GM19023 (cell line): Measurements from ENCODE around the gene SLC26A11.

Source experiments
- ATAC-seq: cut with Tn5 transposase; IDR thresholded peaks from one replicate; pipeline ENCODE4 v1.9.1; 2021; ENCODE audit warnings: mild to moderate bottlenecking, moderate library complexity; ENCODE audit not compliant: unreplicated experiment

The SLC26A11 gene

GRCh38 chr17:80277751-80278671 is 57.8 kb downstream of the SLC26A11 start:
- ATAC-seq: no peak

DNA sequence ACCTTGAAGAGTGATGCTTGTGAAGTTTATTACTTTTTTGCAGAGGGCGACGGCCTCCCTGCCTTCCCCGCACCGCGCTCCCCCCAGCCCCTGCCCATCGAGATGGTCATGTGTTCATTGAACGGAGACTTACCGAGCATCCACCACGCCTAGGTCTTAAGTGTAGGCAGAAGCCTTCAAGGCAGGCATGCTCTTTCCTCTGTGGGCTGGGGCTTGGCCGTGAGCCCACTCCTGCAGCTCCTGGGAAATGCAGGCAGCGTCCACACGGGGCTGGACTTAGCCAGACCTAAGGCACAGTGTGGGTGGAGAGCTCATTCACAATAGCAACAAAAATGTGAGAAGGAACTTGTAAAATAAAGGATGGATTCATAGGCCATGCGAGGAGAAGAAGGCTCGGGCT is 59.7 kb downstream of the SLC26A11 start:
- no peak for ATAC-seq

DNA sequence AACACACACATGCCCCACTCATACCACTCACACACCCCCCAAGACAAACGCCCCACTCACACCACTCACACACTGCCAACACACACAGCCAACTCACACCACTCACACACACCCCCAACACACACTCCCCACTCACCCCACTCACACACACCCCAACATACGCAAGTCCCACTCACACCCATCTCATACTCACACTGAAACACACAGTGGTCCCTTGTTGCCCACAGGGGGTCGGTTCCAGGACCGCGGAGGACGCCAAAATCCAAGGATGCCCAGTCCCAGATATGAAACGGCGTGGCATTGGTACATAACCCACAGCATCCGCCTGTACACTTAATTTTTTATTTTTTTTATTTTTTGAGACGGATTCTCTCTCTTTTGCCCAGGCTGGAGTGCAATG is 61.3 kb downstream of the SLC26A11 start:
- no peak for ATAC-seq

GRCh38 chr17:80283116-80283852 is 63.1 kb downstream of the SLC26A11 start:
- no peak for ATAC-seq

GRCh38 chr17:80284631-80285030 is 64.4 kb downstream of the SLC26A11 start:
- ATAC-seq: no peak

DNA sequence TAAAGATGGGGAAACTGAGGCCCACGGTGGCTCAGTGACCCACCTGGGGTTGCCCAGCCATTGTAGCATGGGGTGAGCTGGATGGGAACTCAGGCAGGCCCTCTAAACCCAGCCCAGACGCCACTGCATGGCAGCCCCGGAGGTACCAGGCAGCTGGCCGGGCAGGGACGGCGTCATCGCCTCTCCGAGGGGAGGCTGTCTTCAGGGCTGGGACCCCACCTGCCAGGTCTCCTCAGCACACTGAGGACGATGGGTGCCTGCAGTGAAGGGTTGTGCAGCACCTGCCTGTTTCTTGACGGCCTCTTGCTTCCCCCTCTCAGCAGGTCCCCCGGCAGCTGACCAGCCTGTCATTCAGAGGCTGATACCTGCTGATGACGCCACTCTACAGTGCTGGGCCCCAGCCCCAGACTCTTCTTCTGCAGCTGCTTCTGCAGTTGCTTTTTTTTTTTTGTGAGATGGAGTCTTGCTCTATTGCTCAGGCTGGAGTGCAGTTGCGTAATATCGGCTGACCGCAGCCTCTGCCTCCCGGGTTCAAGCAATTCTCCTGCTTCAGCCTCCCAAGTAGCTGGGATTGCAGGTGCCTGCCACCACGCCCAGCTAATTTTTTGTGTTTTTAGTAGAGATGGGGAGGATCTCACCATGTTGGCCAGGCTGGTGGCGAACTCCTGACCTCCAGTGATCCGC is 65.2 kb downstream of the SLC26A11 start:
- ATAC-seq: no peak

- ATAC-seq: no peak
Observed at GRCh38 chr17:80286638-80286960, 66.4 kb downstream of the SLC26A11 start.

GRCh38 chr17:80287038-80287437 is 66.8 kb downstream of the SLC26A11 start:
- no peak for ATAC-seq

- no peak for ATAC-seq
Observed at GRCh38 chr17:80287806-80288567, 67.8 kb downstream of the SLC26A11 start.

GRCh38 chr17:80289616-80290015 is 69.4 kb downstream of the SLC26A11 start:
- ATAC-seq: no peak

DNA sequence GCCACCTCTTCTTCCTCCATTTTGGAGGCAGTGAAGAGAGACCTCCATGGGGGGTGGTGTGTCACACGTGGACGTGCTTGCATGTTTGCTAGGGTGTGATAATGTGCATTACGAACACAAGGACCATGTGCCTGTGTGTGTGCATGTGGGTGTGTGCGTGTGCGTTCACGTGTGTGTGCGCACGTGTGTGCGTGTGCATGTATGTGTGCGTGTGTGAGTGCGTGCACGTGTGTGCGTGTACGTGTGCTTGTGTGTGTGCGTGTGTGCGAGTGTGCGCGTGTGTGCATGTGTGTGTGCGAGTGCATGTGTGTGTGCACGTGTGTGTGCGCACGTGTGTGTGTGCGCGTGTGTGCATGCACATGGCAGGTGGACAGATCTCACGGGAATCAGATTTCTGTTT is 69.9 kb downstream of the SLC26A11 start:
- no peak for ATAC-seq

- no peak for ATAC-seq
Observed at GRCh38 chr17:80291260-80291659, 71.0 kb downstream of the SLC26A11 start.

- ATAC-seq: no peak
Observed at GRCh38 chr17:80291691-80292487, 71.7 kb downstream of the SLC26A11 start.

GRCh38 chr17:80292521-80292971 is 72.3 kb downstream of the SLC26A11 start:
- no peak for ATAC-seq

DNA sequence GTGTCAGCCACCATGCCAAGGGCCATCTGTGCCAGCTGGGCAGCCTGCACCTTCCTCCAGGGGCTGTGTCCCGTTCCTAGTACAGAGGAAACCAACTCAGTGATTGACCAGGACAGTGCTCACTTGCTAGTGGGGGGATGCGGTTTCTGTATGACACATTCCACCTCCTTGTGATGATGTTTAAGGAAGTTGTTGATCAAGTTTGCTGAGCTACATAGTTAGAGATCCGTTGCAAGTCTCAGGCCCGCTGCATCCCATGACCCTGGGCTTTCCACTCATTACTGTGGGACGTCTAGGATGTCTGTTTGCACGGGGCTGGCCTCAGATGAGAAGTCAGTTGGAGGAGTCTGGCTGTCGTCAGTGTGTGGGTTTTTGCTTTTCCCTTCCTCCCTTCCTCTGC is 74.0 kb downstream of the SLC26A11 start:
- no peak for ATAC-seq

- ATAC-seq: no peak
Observed at GRCh38 chr17:80294653-80295052, 74.4 kb downstream of the SLC26A11 start.

GRCh38 chr17:80295146-80295545 is 74.9 kb downstream of the SLC26A11 start:
- ATAC-seq: no peak

- no peak for ATAC-seq
Observed at GRCh38 chr17:80295559-80295958, 75.3 kb downstream of the SLC26A11 start.

DNA sequence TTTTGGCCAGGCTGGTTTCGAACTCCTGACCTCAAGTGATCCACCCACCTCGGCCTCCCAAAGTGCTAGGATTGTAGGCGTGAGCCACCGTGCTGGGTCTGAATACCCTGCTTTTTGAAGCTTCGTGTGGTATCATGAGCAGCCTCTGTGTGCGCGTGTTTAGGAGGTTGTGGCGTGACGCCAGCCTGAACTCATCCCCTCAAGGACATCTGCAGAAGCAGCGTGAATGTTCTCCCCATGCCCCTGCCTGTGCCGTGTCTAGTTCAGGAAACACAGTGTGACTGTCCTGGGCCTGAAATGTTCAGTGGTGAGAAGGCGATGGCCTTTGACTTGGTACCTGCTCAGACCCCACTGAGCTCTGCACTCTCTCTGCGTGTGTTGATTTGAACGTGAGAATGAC is 76.0 kb downstream of the SLC26A11 start:
- ATAC-seq: no peak

DNA sequence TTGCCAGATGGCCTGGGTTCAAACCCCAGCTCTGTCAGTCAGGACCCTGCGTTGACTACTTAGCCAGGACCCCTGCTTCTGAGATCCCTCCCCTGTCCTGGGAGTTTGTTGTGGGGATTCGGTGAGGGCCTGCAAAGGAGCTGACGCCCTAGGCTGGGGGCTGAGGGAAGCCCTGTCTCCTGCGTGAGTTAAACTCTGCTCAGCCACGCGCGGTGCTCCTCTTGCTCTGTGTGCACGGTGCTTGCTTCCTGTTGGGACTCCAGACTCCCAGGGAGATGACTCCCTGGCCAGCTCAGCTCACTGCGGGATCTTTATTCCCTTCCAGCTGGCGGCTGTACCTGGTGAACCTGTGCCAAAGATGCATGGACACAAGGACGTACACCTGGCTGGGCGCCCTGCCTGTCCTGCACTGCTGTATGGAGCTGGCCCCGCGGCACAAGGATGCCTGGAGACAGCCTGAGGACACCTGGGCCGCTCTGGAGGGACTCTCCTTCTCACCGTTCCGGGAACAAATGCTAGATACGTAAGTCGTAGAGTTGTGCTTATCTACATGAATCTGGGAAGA is 77.9 kb downstream of the SLC26A11 start:
- ATAC-seq: no peak
